Natural killer cell (primary cell): ENCODE data around the gene TTC39C. TPM values are rescaled to one million over a fixed set of nuclear protein-coding genes. Genes with fewer than 3 reads are reported as not detected.
"Not testable (repeated sequence)": the region's sequence is repeated elsewhere in the genome, so short reads cannot be mapped to it uniquely, and the experiment has no call there.

ENCODE experiments used
- ATAC-seq, 3 donors: fragments of 150-1000 bp in 2 of 3; fragments of 200-7000 bp in 1 of 3; cut with Tn5 transposase; 1 replicate in 1 of 3; 2 replicates in 2 of 3; pipeline ENCODE4 v1.10.0; 2021; ENCODE audit warnings: mild to moderate bottlenecking in 2 of 3, moderate library complexity in 2 of 3
- DNase-seq, 2 donors: peaks; one replicate each; pipeline versions ENCODE4 v3.0.0 to v3.0.0-alpha.2; 2013 to 2021; ENCODE audit warnings: mixed read lengths in 1 of 2
- H3K27ac ChIP-seq: one replicate; pipeline ENCODE4 v1.5.1; 2013; ENCODE audit warnings: mild to moderate bottlenecking, low read length
- H3K27me3 ChIP-seq: one replicate; pipeline ENCODE4 v1.6.1; 2013; ENCODE audit warnings: low read length; ENCODE audit not compliant: control insufficient read depth, insufficient read depth
- H3K36me3 ChIP-seq: one replicate; pipeline ENCODE4 v1.6.1; 2013; ENCODE audit warnings: low read length; ENCODE audit not compliant: control insufficient read depth, insufficient read depth
- H3K4me1 ChIP-seq: one replicate; pipeline ENCODE4 v1.6.1; 2013; ENCODE audit warnings: low read length; ENCODE audit not compliant: control insufficient read depth, insufficient read depth
- H3K4me3 ChIP-seq: one replicate; pipeline ENCODE4 v1.5.1; 2013; ENCODE audit warnings: low read length
- H3K9me3 ChIP-seq: one replicate; pipeline ENCODE4 v1.6.1; 2013; ENCODE audit warnings: low read length; ENCODE audit not compliant: control insufficient read depth, insufficient read depth
- H3K27ac Mint-ChIP-seq, 2 donors: one replicate each; pipeline ENCODE4 v1.8.0; 2022; ENCODE audit warnings: mild to moderate bottlenecking in 2 of 2, mixed read lengths in 2 of 2, moderate library complexity in 1 of 2
- H3K27me3 Mint-ChIP-seq, 2 donors: one replicate each; pipeline ENCODE4 v1.8.0; 2022; ENCODE audit warnings: low read depth in 2 of 2, mixed read lengths in 2 of 2
- H3K36me3 Mint-ChIP-seq: one replicate; pipeline ENCODE4 v1.8.0; 2022; ENCODE audit warnings: mixed read lengths
- H3K4me1 Mint-ChIP-seq, 2 donors: one replicate each; pipeline ENCODE4 v1.8.0; 2022; ENCODE audit warnings: mixed read lengths in 2 of 2
- H3K4me3 Mint-ChIP-seq: one replicate; pipeline ENCODE4 v1.8.0; 2022; ENCODE audit warnings: mild to moderate bottlenecking, moderate library complexity, mixed read lengths
- H3K9me3 Mint-ChIP-seq, 2 donors: one replicate each; pipeline ENCODE4 v1.8.0; 2022; ENCODE audit warnings: mixed read lengths in 2 of 2
- CTCF ChIP-seq: fragments of 200-600 bp; IDR thresholded peaks from one replicate; pipeline ENCODE4 v1.8.0; 2022; ENCODE audit warnings: antibody characterized with exemption
- WGBS: methylation state at CpG from one replicate; pipeline ENCODE4 v1.1.7; 2013; ENCODE audit warnings: missing lambda C conversion rate; ENCODE audit not compliant: insufficient coverage; 5-methylcytosine and 5-hydroxymethylcytosine counted together
- intact Hi-C: fragments of 100-400 bp; cut with micrococcal nuclease; formaldehyde crosslinking; loops from one replicate; pipeline ENCODE4 v1.14.2; 2022
- total RNA-seq, 4 donors: library from RNA; stranded (reverse); fragments of 120-200 nt in 1 of 4; gene quantifications; one replicate each; pipeline versions ENCODE4 v1.2.3 to v1.2.4, GENCODE V29; 2013 to 2022

The TTC39C gene
- total RNA-seq, 3 donors from 2014 or later (not counting 1 experiment from before 2014, with no cell fraction given) = 39.0 to 61.5 (median 44.3) TPM

DNA sequence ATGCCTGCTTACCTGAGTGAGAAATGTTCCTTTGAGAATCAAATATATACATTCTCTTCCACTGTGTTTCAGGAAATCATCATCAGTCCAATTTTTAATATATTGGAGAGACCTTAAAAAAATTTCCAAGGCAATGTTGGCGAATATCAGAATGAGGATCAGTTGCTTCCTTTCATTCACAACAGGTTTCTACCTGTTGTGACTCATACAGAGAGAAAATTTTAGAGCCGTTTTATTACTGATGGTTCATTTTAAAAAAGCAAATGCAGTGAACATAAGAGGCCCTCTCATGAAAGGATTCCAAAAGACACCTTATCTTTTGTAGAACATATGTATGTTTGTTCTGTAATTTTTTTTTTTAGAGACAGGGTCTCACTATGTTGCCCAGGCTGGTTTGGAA, 42.0 kb downstream of the TTC39C start:
- H3K4me1 ChIP-seq = peaks cover 7% of the 10 kb centered on the region
- WGBS = 100% methylated on average over 1 of the region's 2 CpGs
- H3K9me3 ChIP-seq = no peaks in the 10 kb centered on the region
- intact Hi-C loops = no loop called here
- no peak for ATAC-seq
- H3K27me3 ChIP-seq = no peaks in the 10 kb centered on the region
- Mint-ChIP-seq H3K36me3 (no peaks in the 10 kb centered on the region), H3K9me3 (no peaks in the 10 kb centered on the region), H3K4me3 (no peak overlapping the region), H3K4me1 (peaks cover 52 to 55% of the 10 kb centered on the region in 2 donors), H3K27me3 (no peaks in the 10 kb centered on the region), H3K27ac (no peak overlapping the region)
- no peak overlapping the region for H3K27ac ChIP-seq
- H3K4me3 ChIP-seq = no peak overlapping the region
- no peak for DNase-seq
- no peak for TF ChIP-seq CTCF
- no peaks in the 10 kb centered on the region for H3K36me3 ChIP-seq

- H3K36me3 ChIP-seq = no peaks in the 10 kb centered on the region
- no peak for ATAC-seq
- H3K9me3 ChIP-seq = no peaks in the 10 kb centered on the region
- H3K27ac Mint-ChIP-seq = no peak overlapping the region
- TF ChIP-seq CTCF = no peak
- no peak for DNase-seq
- no peak overlapping the region for H3K4me3 Mint-ChIP-seq
- no peak overlapping the region for H3K4me3 ChIP-seq
- H3K4me1 ChIP-seq = peaks cover 7% of the 10 kb centered on the region
- no peaks in the 10 kb centered on the region for H3K27me3 Mint-ChIP-seq
- no peak overlapping the region for H3K27ac ChIP-seq
- H3K4me1 Mint-ChIP-seq = peaks cover 42 to 52% of the 10 kb centered on the region in 2 donors
- 100% methylated on average over 1 of the region's 1 CpG for WGBS
- H3K36me3 Mint-ChIP-seq = no peaks in the 10 kb centered on the region
- no peaks in the 10 kb centered on the region for H3K27me3 ChIP-seq
- intact Hi-C loops = no loop called here
- H3K9me3 Mint-ChIP-seq = no peaks in the 10 kb centered on the region
Measured at GRCh38 chr18:24057804-24058203, 43.2 kb downstream of the TTC39C start.

DNA sequence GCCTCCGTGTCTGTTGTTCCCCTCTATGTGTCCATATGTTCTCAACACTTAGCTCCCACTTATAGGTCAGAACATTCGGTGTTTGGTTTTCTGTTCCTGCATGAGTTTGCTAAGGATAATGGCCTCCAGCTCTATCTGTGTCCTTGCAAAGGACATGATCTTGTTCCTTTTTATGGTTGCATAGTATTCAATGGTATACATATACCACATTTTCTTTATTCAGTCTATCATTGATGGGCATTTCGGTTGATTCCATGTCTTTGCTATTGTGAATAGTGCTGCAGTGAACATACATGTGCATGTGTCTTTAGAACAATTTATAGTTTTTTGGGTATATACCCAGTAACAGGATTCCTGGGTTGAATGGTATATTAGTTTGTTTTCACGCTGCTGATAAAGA, 44.8 kb downstream of the TTC39C start:
- H3K27ac ChIP-seq, H3K4me3 Mint-ChIP-seq, H3K27me3 ChIP-seq, H3K9me3 Mint-ChIP-seq, H3K4me3 ChIP-seq, H3K36me3 Mint-ChIP-seq, H3K9me3 ChIP-seq, H3K27me3 Mint-ChIP-seq, DNase-seq, H3K36me3 ChIP-seq, H3K4me1 ChIP-seq, intact Hi-C loops, ATAC-seq: not testable (repeated sequence)
- 94% methylated on average over 4 of the region's 4 CpGs for WGBS
- H3K27ac Mint-ChIP-seq = peak overlapping the region in 1 of 2 donors; percentile 64
- H3K4me1 Mint-ChIP-seq = peaks cover 35 to 39% of the 10 kb centered on the region in 2 donors

- Histone ChIP-seq H3K27me3 (no peaks in the 10 kb centered on the region), H3K4me3 (no peak overlapping the region), H3K9me3 (no peaks in the 10 kb centered on the region), H3K4me1 (peaks cover 8% of the 10 kb centered on the region), H3K36me3 (no peaks in the 10 kb centered on the region), H3K27ac (no peak overlapping the region)
- Mint-ChIP-seq H3K9me3 (no peaks in the 10 kb centered on the region), H3K4me1 (peaks cover 35 to 41% of the 10 kb centered on the region in 2 donors), H3K27ac (no peak overlapping the region), H3K36me3 (no peaks in the 10 kb centered on the region), H3K27me3 (no peaks in the 10 kb centered on the region), H3K4me3 (no peak overlapping the region)
- WGBS = 100% methylated on average over 1 of the region's 2 CpGs
- intact Hi-C loops = no loop called here
- ATAC-seq (no peak), DNase-seq (no peak)
- TF ChIP-seq CTCF = no peak
Measured at GRCh38 chr18:24060644-24061043, 46.1 kb downstream of the TTC39C start.
